Lower lobe of right lung (tissue), 2 donors: ENCODE results near the gene DBH. TPM values are rescaled to one million over a fixed set of nuclear protein-coding genes. Genes with fewer than 3 reads are reported as not detected.

ENCODE experiments used
- ATAC-seq, 2 donors: fragments of 200-7000 bp; cut with Tn5 transposase; one replicate each; pipeline ENCODE4 v1.9.1; 2020 to 2022; ENCODE audit warnings: mild to moderate bottlenecking in 2 of 2, moderate library complexity in 2 of 2
- DNase-seq: peaks from one replicate; pipeline ENCODE4 v3.0.0-alpha.2; 2020
- H3K27ac ChIP-seq: fragments of 200-600 bp; one replicate; pipeline ENCODE4 v1.8.0; 2022
- H3K27me3 ChIP-seq: fragments of 200-600 bp; one replicate; pipeline ENCODE4 v1.8.0; 2022; ENCODE audit warnings: low read depth
- H3K36me3 ChIP-seq: fragments of 200-600 bp; one replicate; pipeline ENCODE4 v1.8.0; 2022; ENCODE audit warnings: mild to moderate bottlenecking
- H3K4me1 ChIP-seq: fragments of 200-600 bp; one replicate; pipeline ENCODE4 v1.8.0; 2022
- H3K4me3 ChIP-seq: fragments of 200-600 bp; one replicate; pipeline ENCODE4 v1.8.0; 2022; ENCODE audit warnings: mild to moderate bottlenecking
- H3K9me3 ChIP-seq: fragments of 200-600 bp; one replicate; pipeline ENCODE4 v1.8.0; 2022
- CTCF ChIP-seq: fragments of 200-600 bp; IDR thresholded peaks from one replicate; pipeline ENCODE4 v1.8.0; 2022; ENCODE audit warnings: antibody characterized with exemption, mild to moderate bottlenecking
- intact Hi-C: fragments of 100-400 bp; cut with DNase I; formaldehyde crosslinking; loops from one replicate; pipeline ENCODE4 v1.11.0; 2022
- total RNA-seq: library from RNA; stranded (reverse); fragmentation: NEBNext Ultra II Directional; extraction: Animal tissue kit (Norgen Biotek cat#: 25700); gene quantifications from one replicate; pipeline ENCODE4 v1.2.1, GENCODE V29; 2021
- donor health status: DM: no; HTN: yes; CAD: no; lungs with severe emphysema.

DBH gene
- total RNA-seq, 1 donor from 2014 or later, result not detected

DNA sequence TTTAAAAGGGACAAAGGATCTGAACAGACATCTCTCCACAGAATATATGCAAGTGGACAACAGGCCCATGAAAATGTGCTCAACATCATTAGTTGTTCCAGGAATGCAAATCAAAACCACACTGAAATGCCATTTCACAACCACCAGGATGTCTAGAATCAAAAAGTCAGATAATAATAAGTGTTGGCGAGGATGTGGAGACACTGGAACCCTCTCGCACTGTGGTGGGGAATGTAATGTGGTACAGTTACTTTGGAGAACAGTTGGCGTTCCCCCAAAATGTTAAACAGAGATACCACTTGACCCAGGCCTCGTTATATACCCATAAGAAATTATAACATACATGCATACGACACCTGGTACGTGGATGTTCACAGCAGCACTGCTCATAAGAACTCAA is 63.4 kb downstream of the DBH start:
- no peaks in the 10 kb centered on the region for H3K36me3 ChIP-seq
- H3K4me1 ChIP-seq, result peaks cover 19% of the 10 kb centered on the region
- no peaks in the 10 kb centered on the region for H3K9me3 ChIP-seq
- no peak for DNase-seq
- H3K27me3 ChIP-seq, result peaks cover 16% of the 10 kb centered on the region
- TF ChIP-seq CTCF, result no peak
- no peak for ATAC-seq
- H3K27ac ChIP-seq, result no peak overlapping the region
- intact Hi-C loops, result no loop called here
- H3K4me3 ChIP-seq, result no peak overlapping the region

- Histone ChIP-seq H3K36me3 (no peaks in the 10 kb centered on the region), H3K4me1 (peaks cover 19% of the 10 kb centered on the region), H3K4me3 (no peak overlapping the region), H3K27ac (peak overlapping the region; percentile 60), H3K9me3 (no peaks in the 10 kb centered on the region), H3K27me3 (peaks cover 16% of the 10 kb centered on the region)
- intact Hi-C loops, result no loop called here
- DNase-seq (peak; percentile 28), ATAC-seq (no peak)
- TF ChIP-seq CTCF, result no peak
Observed at GRCh38 chr9:133700819-133701320, 64.7 kb downstream of the DBH start.

- peak overlapping the region; percentile 60 for H3K27ac ChIP-seq
- peak; percentile 42 for DNase-seq
- TF ChIP-seq CTCF, result no peak
- intact Hi-C loops, result no loop called here
- no peaks in the 10 kb centered on the region for H3K36me3 ChIP-seq
- peaks cover 19% of the 10 kb centered on the region for H3K4me1 ChIP-seq
- no peak overlapping the region for H3K4me3 ChIP-seq
- no peak for ATAC-seq
- no peaks in the 10 kb centered on the region for H3K9me3 ChIP-seq
- H3K27me3 ChIP-seq, result peaks cover 16% of the 10 kb centered on the region
Observed at GRCh38 chr9:133701321-133701980, 65.3 kb downstream of the DBH start.

- peaks cover 21% of the 10 kb centered on the region for H3K4me1 ChIP-seq
- DNase-seq (peak; percentile 44), ATAC-seq (peak; percentile 56 to 69)
- no peaks in the 10 kb centered on the region for H3K9me3 ChIP-seq
- TF ChIP-seq CTCF, result no peak
- peaks cover 16% of the 10 kb centered on the region for H3K27me3 ChIP-seq
- peak overlapping the region; percentile 36 for H3K4me3 ChIP-seq
- H3K27ac ChIP-seq, result peak overlapping the region; percentile 60
- no peaks in the 10 kb centered on the region for H3K36me3 ChIP-seq
- intact Hi-C loops, result no loop called here
Observed at GRCh38 chr9:133701981-133702797, 66.0 kb downstream of the DBH start.

DNA sequence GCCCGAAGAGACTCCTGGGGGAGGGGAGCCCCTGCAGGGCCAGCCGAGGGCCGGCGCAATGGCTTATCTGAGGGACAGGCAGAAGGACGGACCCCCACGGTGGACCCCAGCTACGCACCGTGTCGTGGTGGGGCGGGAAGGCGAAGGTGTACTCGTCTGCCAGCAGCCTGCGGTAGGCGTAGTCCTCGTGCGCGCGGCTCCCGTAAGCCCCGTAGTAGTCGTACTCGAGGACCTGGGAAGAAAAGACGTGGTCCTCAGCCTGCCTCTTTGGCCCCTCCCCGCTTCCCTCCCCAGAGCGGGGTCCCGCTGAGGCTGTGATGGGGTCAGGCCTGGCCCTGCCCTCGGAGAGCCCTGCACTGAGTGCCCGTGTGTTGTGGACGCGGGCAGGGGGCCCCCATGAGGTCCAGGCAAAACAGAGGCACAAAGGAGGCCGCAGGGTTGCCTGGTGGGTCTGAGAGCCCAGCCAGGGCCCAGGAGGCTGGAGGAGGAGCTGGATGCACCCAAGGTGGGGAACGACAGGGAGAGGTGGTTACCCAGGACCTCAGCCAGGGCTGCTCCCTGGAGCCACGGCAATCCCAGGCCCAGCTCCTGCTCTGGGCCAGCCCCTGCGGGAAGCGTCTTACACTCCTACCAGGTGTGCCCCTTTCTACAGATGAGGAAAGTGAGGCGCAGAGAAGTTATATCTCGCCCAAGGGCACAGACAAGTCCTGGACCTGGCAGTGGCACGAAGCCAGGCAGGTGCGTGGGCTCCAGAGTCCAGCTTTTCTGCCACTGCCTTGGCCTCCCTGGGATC is 66.8 kb downstream of the DBH start:
- Histone ChIP-seq H3K9me3 (no peaks in the 10 kb centered on the region), H3K4me1 (peaks cover 29% of the 10 kb centered on the region), H3K27me3 (peaks cover 16% of the 10 kb centered on the region), H3K36me3 (no peaks in the 10 kb centered on the region), H3K27ac (peak overlapping the region; percentile 60), H3K4me3 (peak overlapping the region; percentile 36)
- TF ChIP-seq CTCF, result no peak
- ATAC-seq (peak; percentile 12 to 20), DNase-seq (peak; percentile 45)
- intact Hi-C loops, result no loop called here
